Astrocyte (in vitro differentiated cells and primary cell): ENCODE measurements around the gene FAM3D. TPM values are rescaled to one million over a fixed set of nuclear protein-coding genes. Genes with fewer than 3 reads are reported as not detected.

Source experiments
- DNase-seq: peaks from one replicate; pipeline ENCODE4 v3.0.0-alpha.2; 2010; ENCODE audit warnings: low read depth
- FAIRE-seq: peaks from 2 replicates; lab custom pipeline; 2011; peaks lifted over from hg19 to GRCh38; lab: Jason Lieb, UNC
- H2AFZ ChIP-seq: 2 replicates; pipeline ENCODE4 v1.6.0; 2012; ENCODE audit warnings: low read depth, low read length, inconsistent platforms
- H3K27ac ChIP-seq: 2 replicates; pipeline ENCODE4 v1.5.1; 2011; ENCODE audit warnings: low read depth, low read length, inconsistent platforms
- H3K27me3 ChIP-seq: 2 replicates; pipeline ENCODE4 v1.6.0; 2011; ENCODE audit warnings: low read length, inconsistent platforms; ENCODE audit not compliant: insufficient read depth
- H3K36me3 ChIP-seq: 2 replicates; pipeline ENCODE4 v1.5.1; 2011; ENCODE audit warnings: low read length, inconsistent platforms; ENCODE audit not compliant: insufficient read depth
- H3K4me1 ChIP-seq: 2 replicates; pipeline ENCODE4 v1.5.1; 2011; ENCODE audit warnings: low read length, inconsistent platforms; ENCODE audit not compliant: insufficient read depth
- H3K4me2 ChIP-seq: 2 replicates; pipeline ENCODE4 v1.6.0; 2012; ENCODE audit warnings: low read length, inconsistent platforms
- H3K4me3 ChIP-seq: 2 replicates; pipeline ENCODE4 v1.5.1; 2011; ENCODE audit warnings: low read depth, mild to moderate bottlenecking, low read length, inconsistent platforms; ENCODE audit not compliant: insufficient read depth
- H3K79me2 ChIP-seq: 2 replicates; pipeline ENCODE4 v1.6.0; 2012; ENCODE audit warnings: mild to moderate bottlenecking, low read length, inconsistent platforms; ENCODE audit not compliant: insufficient read depth
- H3K9ac ChIP-seq: 2 replicates; pipeline ENCODE4 v1.6.0; 2012; ENCODE audit warnings: mild to moderate bottlenecking, low read length, inconsistent platforms
- H3K9me3 ChIP-seq: 2 replicates; pipeline ENCODE4 v1.5.1; 2012; ENCODE audit warnings: low read depth, mild to moderate bottlenecking, low read length, inconsistent platforms; ENCODE audit not compliant: insufficient read depth
- H4K20me1 ChIP-seq: 2 replicates; pipeline ENCODE4 v1.6.0; 2012; ENCODE audit warnings: low read length, inconsistent platforms; ENCODE audit not compliant: insufficient read depth
- H3K27ac Mint-ChIP-seq: one replicate; pipeline ENCODE4 v1.8.0; 2021; ENCODE audit warnings: mild to moderate bottlenecking, mixed read lengths; ENCODE audit not compliant: unreplicated experiment
- H3K27me3 Mint-ChIP-seq: one replicate; pipeline ENCODE4 v1.8.0; 2021; ENCODE audit warnings: low read depth, mixed read lengths; ENCODE audit not compliant: unreplicated experiment
- H3K36me3 Mint-ChIP-seq: one replicate; pipeline ENCODE4 v1.8.0; 2021; ENCODE audit warnings: low read depth, mixed read lengths; ENCODE audit not compliant: unreplicated experiment
- H3K4me1 Mint-ChIP-seq: one replicate; pipeline ENCODE4 v1.8.0; 2021; ENCODE audit warnings: low read depth, mixed read lengths; ENCODE audit not compliant: unreplicated experiment
- H3K4me3 Mint-ChIP-seq: one replicate; pipeline ENCODE4 v1.8.0; 2021; ENCODE audit warnings: mild to moderate bottlenecking, moderate library complexity, mixed read lengths; ENCODE audit not compliant: unreplicated experiment
- H3K9me3 Mint-ChIP-seq: one replicate; pipeline ENCODE4 v1.8.0; 2021; ENCODE audit warnings: mild to moderate bottlenecking, mixed read lengths; ENCODE audit not compliant: unreplicated experiment
- CTCF ChIP-seq: IDR thresholded peaks from 2 replicates; pipeline ENCODE4 v1.5.1; 2011; ENCODE audit warnings: low read depth, mild to moderate bottlenecking, inconsistent platforms, low read length, moderate library complexity; ENCODE audit not compliant: insufficient read depth
- EZH2 ChIP-seq: IDR thresholded peaks from 2 replicates; pipeline ENCODE4 v1.6.1; 2012; ENCODE audit warnings: mild to moderate bottlenecking, low read length, inconsistent platforms; ENCODE audit not compliant: insufficient read depth
- total RNA-seq: library from RNA; stranded (reverse); gene quantifications from 2 replicates; pipeline ENCODE4 v1.2.1, GENCODE V29; 2021

The FAM3D gene
- total RNA-seq, 1 donor from 2014 or later: not detected

- no peak overlapping the region for H3K4me2 ChIP-seq
- H3K36me3 ChIP-seq: no peaks in the 10 kb centered on the region
- H3K27me3 ChIP-seq: peaks cover 2% of the 10 kb centered on the region
- H3K27ac ChIP-seq: no peak overlapping the region
- no peak for TF ChIP-seq CTCF
- TF ChIP-seq EZH2: no peak
- FAIRE-seq (no peak), DNase-seq (no peak)
- Mint-ChIP-seq H3K4me1 (no peaks in the 10 kb centered on the region), H3K27me3 (peaks cover 39% of the 10 kb centered on the region), H3K27ac (no peak overlapping the region), H3K36me3 (no peaks in the 10 kb centered on the region), H3K4me3 (no peak overlapping the region), H3K9me3 (peaks cover 14% of the 10 kb centered on the region)
- H3K79me2 ChIP-seq: no peaks in the 10 kb centered on the region
- no peak overlapping the region for H2AFZ ChIP-seq
- H3K4me1 ChIP-seq: no peaks in the 10 kb centered on the region
- H3K9me3 ChIP-seq: no peaks in the 10 kb centered on the region
- H3K9ac ChIP-seq: no peak overlapping the region
- H4K20me1 ChIP-seq: no peaks in the 10 kb centered on the region
- no peak overlapping the region for H3K4me3 ChIP-seq
These were observed 12.1 kb downstream of the FAM3D start for GRCh38 chr3:58654466-58654865.

- no peaks in the 10 kb centered on the region for H3K9me3 ChIP-seq
- H3K4me1 ChIP-seq: no peaks in the 10 kb centered on the region
- H3K4me2 ChIP-seq: no peak overlapping the region
- H3K4me1 Mint-ChIP-seq: no peaks in the 10 kb centered on the region
- peaks cover 10% of the 10 kb centered on the region for H3K9me3 Mint-ChIP-seq
- no peak overlapping the region for H3K27ac Mint-ChIP-seq
- no peak for TF ChIP-seq EZH2
- no peaks in the 10 kb centered on the region for H3K36me3 Mint-ChIP-seq
- H2AFZ ChIP-seq: no peak overlapping the region
- no peaks in the 10 kb centered on the region for H4K20me1 ChIP-seq
- DNase-seq (no peak), FAIRE-seq (no peak)
- H3K36me3 ChIP-seq: no peaks in the 10 kb centered on the region
- H3K9ac ChIP-seq: no peak overlapping the region
- no peaks in the 10 kb centered on the region for H3K79me2 ChIP-seq
- peaks cover 2% of the 10 kb centered on the region for H3K27me3 ChIP-seq
- H3K27me3 Mint-ChIP-seq: peaks cover 42% of the 10 kb centered on the region
- no peak overlapping the region for H3K4me3 ChIP-seq
- no peak overlapping the region for H3K27ac ChIP-seq
- no peak overlapping the region for H3K4me3 Mint-ChIP-seq
These were observed 13.9 kb downstream of the FAM3D start for GRCh38 chr3:58652624-58653023.

- Mint-ChIP-seq H3K36me3 (no peaks in the 10 kb centered on the region), H3K27me3 (peaks cover 33% of the 10 kb centered on the region), H3K4me3 (no peak overlapping the region), H3K4me1 (no peaks in the 10 kb centered on the region), H3K27ac (no peak overlapping the region), H3K9me3 (peaks cover 9% of the 10 kb centered on the region)
- no peak overlapping the region for H2AFZ ChIP-seq
- no peaks in the 10 kb centered on the region for H3K4me1 ChIP-seq
- no peaks in the 10 kb centered on the region for H3K79me2 ChIP-seq
- no peak overlapping the region for H3K4me2 ChIP-seq
- H3K9me3 ChIP-seq: no peaks in the 10 kb centered on the region
- DNase-seq (no peak), FAIRE-seq (no peak)
- no peaks in the 10 kb centered on the region for H4K20me1 ChIP-seq
- H3K9ac ChIP-seq: no peak overlapping the region
- no peaks in the 10 kb centered on the region for H3K36me3 ChIP-seq
- peaks cover 2% of the 10 kb centered on the region for H3K27me3 ChIP-seq
- H3K27ac ChIP-seq: no peak overlapping the region
- TF ChIP-seq CTCF (no peak), EZH2 (no peak)
- H3K4me3 ChIP-seq: no peak overlapping the region
These were observed 15.3 kb downstream of the FAM3D start for GRCh38 chr3:58651276-58651675.
